HEK293 (cell line): ENCODE measurements around the gene METTL23.

Experiments used
- CTCF ChIA-PET: fragments of 350-600 bp; formaldehyde crosslinking; extraction: SDS; loops from one replicate; lab custom pipeline; 2021; ENCODE audit warnings: antibody characterized with exemption; lab: Yijun Ruan, JAX
- POLR2A ChIA-PET: fragments of 300-600 bp; formaldehyde crosslinking; extraction: SDS; loops from one replicate; lab custom pipeline; 2020; ENCODE audit warnings: antibody characterized with exemption, inconsistent platforms; lab: Yijun Ruan, JAX
- H3K27ac ChIP-seq: fragments of 200-500 bp; sonication (Bioruptor generic); 2 replicates; pipeline ENCODE4 v1.5.1; 2014; ENCODE audit warnings: low read depth, low read length, control low read depth, inconsistent platforms; ENCODE audit errors: extremely low read depth
- H3K36me3 ChIP-seq, 2 experiments: fragments of 200-500 bp in 1 of 2; sonication (Bioruptor generic) in 1 of 2; 1 replicate in 1 of 2; 2 replicates in 1 of 2; pipeline ENCODE4 v1.5.1; 2014 to 2017; ENCODE audit warnings: inconsistent platforms in 2 of 2, low read length in 2 of 2; ENCODE audit not compliant: control insufficient read depth in 2 of 2, insufficient read depth in 1 of 2
- H3K4me1 ChIP-seq: fragments of 200-500 bp; sonication (Bioruptor generic); 2 replicates; pipeline ENCODE4 v1.5.1; 2014; ENCODE audit warnings: mild to moderate bottlenecking, low read length, inconsistent platforms; ENCODE audit not compliant: control insufficient read depth, insufficient read depth
- H3K4me3 ChIP-seq: 2 replicates; pipeline ENCODE4 v1.5.1; 2011; ENCODE audit warnings: low read depth, mild to moderate bottlenecking, control low read depth, low read length, moderate library complexity
- H3K9me3 ChIP-seq: fragments of 200-500 bp; sonication (Bioruptor generic); 2 replicates; pipeline ENCODE4 v1.5.1; 2014; ENCODE audit warnings: low read depth, low read length, inconsistent platforms; ENCODE audit not compliant: control insufficient read depth, insufficient read depth
- ELK4 ChIP-seq: IDR thresholded peaks from 2 replicates; pipeline ENCODE4 v1.6.1; 2011; ENCODE audit warnings: mild to moderate bottlenecking, low read depth, low read length, borderline replicate concordance
- IKZF3 ChIP-seq: fragments of 450-650 bp; IDR thresholded peaks from 2 replicates; pipeline ENCODE4 v1.5.0; 2018; ENCODE audit warnings: missing biosample characterization, mild to moderate bottlenecking, missing genetic modification characterization, moderate library complexity
- MZF1 ChIP-seq: fragments of 450-650 bp; formaldehyde crosslinking; IDR thresholded peaks from 2 replicates; pipeline ENCODE4 v1.5.1; 2017; ENCODE audit warnings: missing biosample characterization, missing genetic modification characterization, borderline replicate concordance
- PRDM1 ChIP-seq: fragments of 450-650 bp; formaldehyde crosslinking; IDR thresholded peaks from 2 replicates; pipeline ENCODE4; 2016; ENCODE audit warnings: missing biosample characterization, missing genetic modification characterization
- TSHZ1 ChIP-seq: fragments of 450-650 bp; formaldehyde crosslinking; IDR thresholded peaks from 2 replicates; pipeline ENCODE4 v1.5.1; 2016; ENCODE audit warnings: missing biosample characterization, missing genetic modification characterization, borderline replicate concordance
- ZBTB7A ChIP-seq: fragments of 450-650 bp; formaldehyde crosslinking; IDR thresholded peaks from 2 replicates; pipeline ENCODE4 v1.5.1; 2016; ENCODE audit warnings: low read depth, missing biosample characterization, missing genetic modification characterization
- ZNF2 ChIP-seq: fragments of 450-650 bp; formaldehyde crosslinking; IDR thresholded peaks from 2 replicates; pipeline ENCODE4 v1.5.1; 2016; ENCODE audit warnings: missing biosample characterization, missing genetic modification characterization
- ZNF518A ChIP-seq: fragments of 450-650 bp; formaldehyde crosslinking; conservative IDR thresholded peaks from 2 replicates; pipeline ENCODE4 v1.5.1; 2016; ENCODE audit warnings: low read depth, missing biosample characterization, missing genetic modification characterization
- ZNF610 ChIP-seq: fragments of 450-650 bp; formaldehyde crosslinking; IDR thresholded peaks from 2 replicates; pipeline ENCODE4 v1.5.1; 2016; ENCODE audit warnings: missing biosample characterization, missing genetic modification characterization, borderline replicate concordance
- ZNF76 ChIP-seq: fragments of 450-650 bp; formaldehyde crosslinking; IDR thresholded peaks from 2 replicates; pipeline ENCODE4; 2016; ENCODE audit warnings: low read depth, missing biosample characterization, missing genetic modification characterization, borderline replicate concordance
- ZSCAN30 ChIP-seq: fragments of 450-650 bp; IDR thresholded peaks from 2 replicates; pipeline ENCODE4 v1.5.1; 2018; ENCODE audit warnings: missing biosample characterization, mild to moderate bottlenecking, missing genetic modification characterization, moderate library complexity

The METTL23 gene

GRCh38 chr17:76734080-76734840 is 7.6 kb downstream of the METTL23 start (continued):
- TF ChIP-seq ZBTB7A (tag by site-specific recombination) = no peak
- TF ChIP-seq IKZF3 (tag by site-specific recombination) = no peak
- TF ChIP-seq ZNF518A (tag by site-specific recombination) = no peak
- TF ChIP-seq ELK4 = no peak
- TF ChIP-seq MZF1 (tag by site-specific recombination) = no peak
- TF ChIP-seq ZNF76 (tag by site-specific recombination) = no peak
- TF ChIP-seq ZNF610 (tag by site-specific recombination) = no peak

GRCh38 chr17:76735006-76735405 is 8.4 kb downstream of the METTL23 start:
- Histone ChIP-seq H3K4me1 (peaks cover 15% of the 10 kb centered on the region), H3K27ac (peak overlapping the region; percentile 11; the same call in 1 of the 2 replicates), H3K36me3 (peaks cover 40 to 59% of the 10 kb centered on the region in 2 experiments), H3K9me3 (no peaks in the 10 kb centered on the region), H3K4me3 (peak overlapping the region; percentile 67)
- ChIA-PET POLR2A (interaction anchor here (0.7 to 4.8 kb wide), 4 partner anchors 9 to 18 kb away, joined by 3 to 68 read pairs (median 6); partner anchors contain the start of genes JMJD6 and METTL23), CTCF (interaction anchor here (0.6 to 2.0 kb wide), 6 partner anchors 8 to 234 kb away, joined by 3 to 6 read pairs (median 4); partner anchors contain the start of genes JMJD6 and METTL23)
- no peak for TF ChIP-seq ZSCAN30
- TF ChIP-seq PRDM1 = 0 out of 2 replicates have a peak, but pooled peaks have one; percentile 4
- peak; percentile 68; the same call in 1 of the 2 replicates for TF ChIP-seq ZNF2 (tag by site-specific recombination)
- TF ChIP-seq TSHZ1 = no peak
